GM20431 (cell line): ENCODE results near the gene PSORS1C1.
"Not testable (repeated sequence)": the region's sequence is repeated elsewhere in the genome, so short reads cannot be mapped to it uniquely, and the experiment has no call there.

ENCODE experiments used
- in situ Hi-C: fragments of 300-500 bp; cut with MseI, MboI; formaldehyde crosslinking; loops from one replicate; pipeline ENCODE4 v1.15.0; 2020; ENCODE audit warnings: low sequenced_read_pairs; ENCODE audit not compliant: unreplicated experiment

The PSORS1C1 gene

DNA sequence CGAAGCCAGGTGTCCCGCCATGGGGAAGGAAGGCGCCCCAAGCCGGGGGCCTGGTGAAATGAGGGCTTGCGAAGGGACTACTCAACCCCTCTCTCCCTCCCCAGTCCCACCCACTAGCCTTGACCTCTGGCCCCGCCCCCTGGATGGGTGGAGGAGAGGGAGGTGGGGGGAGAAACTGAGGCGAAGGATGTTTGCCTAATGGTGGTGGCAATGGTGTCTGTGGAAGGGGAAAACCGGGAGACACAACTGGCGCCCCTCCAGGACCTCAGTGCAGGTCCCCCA is 55.9 kb downstream of the PSORS1C1 start, which contains the start of gene POU5F1:
Gene POU5F1 (minus strand): TSS at position 83 of the 282 bp plus-strand sequence. CDS start 62 bp downstream, at position 21.
- in situ Hi-C loops, result no loop called here

DNA sequence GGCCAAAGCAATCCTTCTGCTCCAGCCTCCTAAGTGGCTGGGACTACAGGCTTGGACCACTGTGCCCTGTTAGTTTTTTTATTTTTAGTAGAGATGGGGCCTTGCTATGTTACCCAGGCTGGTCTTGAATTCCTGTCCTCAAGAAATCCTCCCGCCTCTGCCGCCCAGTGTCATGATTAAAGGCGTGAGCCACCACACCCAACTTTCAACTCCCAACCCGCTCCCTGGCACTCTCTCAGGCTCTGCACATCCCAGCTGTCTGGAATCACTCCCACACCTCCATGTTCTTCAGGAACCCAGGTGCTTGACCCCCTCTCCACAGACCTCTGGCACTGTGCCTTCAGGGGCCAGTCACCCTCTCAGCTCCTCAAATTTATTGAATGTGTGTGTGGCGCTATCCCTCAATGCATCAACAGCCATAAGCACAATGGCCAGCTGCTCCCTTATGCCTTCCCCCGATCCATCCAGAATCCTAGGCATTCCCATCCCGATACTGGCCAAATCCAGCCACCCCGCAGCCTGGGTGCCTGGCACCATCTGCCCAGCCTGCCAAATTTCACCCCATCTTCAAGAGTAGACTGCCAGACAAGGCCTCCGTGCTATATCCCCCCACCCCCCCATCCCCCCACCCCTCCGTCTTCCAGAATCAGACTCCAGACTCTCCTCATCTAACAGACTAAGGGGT is 56.5 kb downstream of the PSORS1C1 start:
- in situ Hi-C loops, result no loop called here

GRCh38 chr6:31171931-31172905 is 57.6 kb downstream of the PSORS1C1 start:
- in situ Hi-C loops, result no loop called here

GRCh38 chr6:31172973-31173384 is 58.4 kb downstream of the PSORS1C1 start:
- in situ Hi-C loops, result no loop called here

- in situ Hi-C loops, result no loop called here
Measured at GRCh38 chr6:31173406-31173805, 58.8 kb downstream of the PSORS1C1 start.

- in situ Hi-C loops, result no loop called here
Measured at GRCh38 chr6:31174378-31174777, 59.8 kb downstream of the PSORS1C1 start.

- in situ Hi-C loops, result no loop called here
Measured at GRCh38 chr6:31175971-31176370, 61.4 kb downstream of the PSORS1C1 start.

- in situ Hi-C loops, result no loop called here
Measured at GRCh38 chr6:31178143-31179041, 63.8 kb downstream of the PSORS1C1 start.

DNA sequence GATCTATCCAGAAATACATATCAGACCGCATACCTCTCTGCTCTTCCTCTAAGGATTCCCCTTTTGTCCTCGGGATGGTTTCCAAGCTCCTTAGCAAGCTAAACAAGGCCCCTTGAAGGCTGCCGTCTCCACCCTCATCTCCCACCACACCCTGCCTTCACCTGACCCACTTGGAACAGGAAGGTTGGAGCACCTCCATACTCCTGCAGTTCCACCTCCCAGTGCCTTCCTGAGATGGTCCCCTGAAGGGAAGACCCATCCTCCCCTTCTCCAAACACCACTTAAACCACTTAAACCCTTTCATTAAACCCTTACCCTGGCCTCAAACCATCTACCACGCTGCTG is 64.4 kb downstream of the PSORS1C1 start:
- in situ Hi-C loops, result no loop called here

- in situ Hi-C loops, result no loop called here
Measured at GRCh38 chr6:31179896-31180295, 65.3 kb downstream of the PSORS1C1 start.

GRCh38 chr6:31180500-31180899 is 65.9 kb downstream of the PSORS1C1 start:
- in situ Hi-C loops, result no loop called here

- in situ Hi-C loops, result not testable (repeated sequence)
Measured at GRCh38 chr6:31183287-31183686, 68.7 kb downstream of the PSORS1C1 start.

GRCh38 chr6:31183859-31184258 is 69.3 kb downstream of the PSORS1C1 start:
- in situ Hi-C loops, result not testable (repeated sequence)

- in situ Hi-C loops, result not testable (repeated sequence)
Measured at GRCh38 chr6:31185695-31186051, 71.1 kb downstream of the PSORS1C1 start.

GRCh38 chr6:31186052-31186734 is 71.6 kb downstream of the PSORS1C1 start:
- in situ Hi-C loops, result no loop called here

GRCh38 chr6:31187780-31188194 is 73.2 kb downstream of the PSORS1C1 start:
- in situ Hi-C loops, result no loop called here

GRCh38 chr6:31189223-31189622 is 74.6 kb downstream of the PSORS1C1 start:
- in situ Hi-C loops, result not testable (repeated sequence)
